Measurements from ENCODE around the gene ADCK1.

Gene ADCK1

GRCh38 chr14:77830692-77831091 is 30.8 kb downstream of the ADCK1 start:
- TF ChIP-seq, protein P1, sequence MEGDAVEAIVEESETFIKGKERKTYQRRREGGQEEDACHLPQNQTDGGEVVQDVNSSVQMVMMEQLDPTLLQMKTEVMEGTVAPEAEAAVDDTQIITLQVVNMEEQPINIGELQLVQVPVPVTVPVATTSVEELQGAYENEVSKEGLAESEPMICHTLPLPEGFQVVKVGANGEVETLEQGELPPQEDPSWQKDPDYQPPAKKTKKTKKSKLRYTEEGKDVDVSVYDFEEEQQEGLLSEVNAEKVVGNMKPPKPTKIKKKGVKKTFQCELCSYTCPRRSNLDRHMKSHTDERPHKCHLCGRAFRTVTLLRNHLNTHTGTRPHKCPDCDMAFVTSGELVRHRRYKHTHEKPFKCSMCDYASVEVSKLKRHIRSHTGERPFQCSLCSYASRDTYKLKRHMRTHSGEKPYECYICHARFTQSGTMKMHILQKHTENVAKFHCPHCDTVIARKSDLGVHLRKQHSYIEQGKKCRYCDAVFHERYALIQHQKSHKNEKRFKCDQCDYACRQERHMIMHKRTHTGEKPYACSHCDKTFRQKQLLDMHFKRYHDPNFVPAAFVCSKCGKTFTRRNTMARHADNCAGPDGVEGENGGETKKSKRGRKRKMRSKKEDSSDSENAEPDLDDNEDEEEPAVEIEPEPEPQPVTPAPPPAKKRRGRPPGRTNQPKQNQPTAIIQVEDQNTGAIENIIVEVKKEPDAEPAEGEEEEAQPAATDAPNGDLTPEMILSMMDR (IDR thresholded peaks at IDR 0.05; ENCODE audit: extremely low read depth, insufficient read depth, missing control alignments): no peak
- no peak for DNase-seq (ENCODE audit: low spot score)
- in situ Hi-C loops (cut with MboI; ENCODE audit: low pct_unique_long_range_greater_than_20kb, low sequenced_read_pairs, unreplicated experiment): no loop called here

GRCh38 chr14:77832297-77832696 is 32.4 kb downstream of the ADCK1 start:
- in situ Hi-C loops (cut with MboI; ENCODE audit: low pct_unique_long_range_greater_than_20kb, low sequenced_read_pairs, unreplicated experiment): no loop called here
- no peak for DNase-seq (ENCODE audit: low spot score)
- TF ChIP-seq, protein P1 (IDR thresholded peaks at IDR 0.05; ENCODE audit: extremely low read depth, insufficient read depth, missing control alignments): no peak

DNA sequence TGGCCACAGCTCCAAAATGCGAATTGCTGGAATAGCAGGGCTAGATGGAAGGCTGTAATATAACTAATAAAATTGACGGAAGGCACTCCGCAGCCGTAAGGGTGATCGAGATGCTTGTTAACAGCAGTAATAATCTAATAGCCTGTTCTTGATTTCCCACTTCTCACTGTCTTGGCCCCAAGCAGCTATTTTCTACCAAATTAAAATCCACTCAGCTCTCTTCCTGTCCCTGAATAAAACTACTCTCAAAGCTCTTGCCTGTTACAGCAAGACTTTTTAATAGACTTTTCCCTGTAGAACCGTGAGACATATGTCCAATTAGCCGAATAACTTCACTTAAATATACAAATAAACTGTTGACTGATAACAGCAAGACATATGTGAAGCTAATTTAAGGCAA is 38.0 kb downstream of the ADCK1 start:
- in situ Hi-C loops (cut with MboI; ENCODE audit: low pct_unique_long_range_greater_than_20kb, low sequenced_read_pairs, unreplicated experiment): no loop called here
- TF ChIP-seq, protein P1 (IDR thresholded peaks at IDR 0.05; ENCODE audit: extremely low read depth, insufficient read depth, missing control alignments): no peak
- DNase-seq (ENCODE audit: low spot score): no peak

GRCh38 chr14:77838831-77839511 is 39.1 kb downstream of the ADCK1 start:
- TF ChIP-seq, protein P1 (IDR thresholded peaks at IDR 0.05; ENCODE audit: extremely low read depth, insufficient read depth, missing control alignments): no peak
- in situ Hi-C loops (cut with MboI; ENCODE audit: low pct_unique_long_range_greater_than_20kb, low sequenced_read_pairs, unreplicated experiment): no loop called here
- DNase-seq (ENCODE audit: low spot score): no peak

- in situ Hi-C loops (cut with MboI; ENCODE audit: low pct_unique_long_range_greater_than_20kb, low sequenced_read_pairs, unreplicated experiment): no loop called here
- no peak for DNase-seq (ENCODE audit: low spot score)
- TF ChIP-seq, protein P1 (IDR thresholded peaks at IDR 0.05; ENCODE audit: extremely low read depth, insufficient read depth, missing control alignments): no peak
Observed at GRCh38 chr14:77843195-77843594, 43.3 kb downstream of the ADCK1 start.

DNA sequence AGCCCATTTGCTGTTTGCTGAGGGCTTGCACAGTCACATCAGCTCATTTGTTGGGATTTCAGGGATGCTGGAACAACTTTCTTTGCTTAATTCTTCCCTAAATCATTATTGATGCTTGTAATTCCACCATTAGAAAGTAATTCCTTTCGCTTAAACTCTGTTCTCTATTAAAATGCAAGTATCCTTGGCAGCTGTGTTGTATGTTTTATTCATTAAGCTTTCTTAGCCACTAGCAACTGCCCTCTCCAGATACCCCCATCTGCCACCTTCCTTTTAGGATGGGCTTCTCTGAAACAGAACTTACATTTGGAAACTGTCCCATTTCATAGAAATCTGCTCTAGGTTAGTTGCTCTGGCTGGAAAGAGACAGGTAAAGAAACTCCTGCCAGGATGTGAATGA is 43.7 kb downstream of the ADCK1 start:
- TF ChIP-seq, protein P1 (IDR thresholded peaks at IDR 0.05; ENCODE audit: extremely low read depth, insufficient read depth, missing control alignments): no peak
- in situ Hi-C loops (cut with MboI; ENCODE audit: low pct_unique_long_range_greater_than_20kb, low sequenced_read_pairs, unreplicated experiment): no loop called here
- no peak for DNase-seq (ENCODE audit: low spot score)
